RWPE2 (cell line): ENCODE results near the gene PARN.
"Not testable (repeated sequence)": the region's sequence is repeated elsewhere in the genome, so short reads cannot be mapped to it uniquely, and the experiment has no call there.

ENCODE experiments used
- ATAC-seq: fragments of 200-7000 bp; cut with Tn5 transposase; 3 replicates; pipeline ENCODE4 v1.9.1; 2021; ENCODE audit warnings: low read depth
- DNase-seq: peaks from one replicate; pipeline ENCODE4 v3.0.0-alpha.2; 2020; ENCODE audit warnings: low spot score
- H3K27ac ChIP-seq: fragments of 450-650 bp; 2 replicates; pipeline ENCODE4 v1.5.1; 2017; ENCODE audit warnings: mild to moderate bottlenecking; ENCODE audit not compliant: poor library complexity, severe bottlenecking
- H3K27me3 ChIP-seq: fragments of 250-450 bp; sonication (Bioruptor Pico); 2 replicates; pipeline ENCODE4 v1.5.1; 2021; ENCODE audit warnings: mild to moderate bottlenecking, moderate library complexity; ENCODE audit not compliant: insufficient read depth, poor library complexity, severe bottlenecking
- H3K36me3 ChIP-seq: fragments of 250-450 bp; sonication (Bioruptor Pico); 2 replicates; pipeline ENCODE4 v1.5.1; 2020; ENCODE audit warnings: low read depth, mild to moderate bottlenecking, moderate library complexity
- H3K4me1 ChIP-seq: fragments of 250-450 bp; sonication (Bioruptor Pico); 2 replicates; pipeline ENCODE4 v1.5.1; 2021; ENCODE audit warnings: mild to moderate bottlenecking, moderate library complexity; ENCODE audit not compliant: insufficient read depth, poor library complexity, severe bottlenecking
- H3K4me3 ChIP-seq: fragments of 250-450 bp; sonication (Bioruptor Pico); 2 replicates; pipeline ENCODE4 v1.5.1; 2021; ENCODE audit warnings: mild to moderate bottlenecking, moderate library complexity; ENCODE audit not compliant: severe bottlenecking
- H3K9me3 ChIP-seq: fragments of 250-450 bp; sonication (Bioruptor Pico); 2 replicates; pipeline ENCODE4 v1.5.1; 2021; ENCODE audit warnings: mild to moderate bottlenecking, moderate library complexity; ENCODE audit not compliant: severe bottlenecking
- CTCF ChIP-seq: fragments of 450-650 bp; IDR thresholded peaks from one replicate; pipeline ENCODE4 v1.5.1; 2017; ENCODE audit warnings: mild to moderate bottlenecking, moderate library complexity; ENCODE audit not compliant: poor library complexity, severe bottlenecking

PARN gene

GRCh38 chr16:14407786-14408399 is 222.2 kb downstream of the PARN start:
- ATAC-seq: no peak

GRCh38 chr16:14405611-14406537 is 224.2 kb downstream of the PARN start:
- H3K4me1 ChIP-seq: no peaks in the 10 kb centered on the region
- DNase-seq: no peak
- H3K9me3 ChIP-seq: no peaks in the 10 kb centered on the region
- no peaks in the 10 kb centered on the region for H3K27me3 ChIP-seq
- no peak for TF ChIP-seq CTCF
- H3K4me3 ChIP-seq: no peak overlapping the region
- H3K27ac ChIP-seq: no peak overlapping the region
- ATAC-seq: peak; percentile 21; the same call in 2 of the 3 replicates
- no peaks in the 10 kb centered on the region for H3K36me3 ChIP-seq

More at GRCh38 chr16:14407786-14408399, 222.2 kb downstream of the PARN start:
- no peak for TF ChIP-seq CTCF
- no peaks in the 10 kb centered on the region for H3K36me3 ChIP-seq
- no peaks in the 10 kb centered on the region for H3K4me1 ChIP-seq
- H3K27me3 ChIP-seq: no peaks in the 10 kb centered on the region
- DNase-seq: no peak
- no peak overlapping the region for H3K4me3 ChIP-seq
- no peak overlapping the region for H3K27ac ChIP-seq
- H3K9me3 ChIP-seq: no peaks in the 10 kb centered on the region

GRCh38 chr16:14403001-14403389 is 227.1 kb downstream of the PARN start:
- H3K4me1 ChIP-seq: peaks cover 21% of the 10 kb centered on the region
- not testable (repeated sequence) for H3K9me3 ChIP-seq, H3K4me3 ChIP-seq, H3K27me3 ChIP-seq, ATAC-seq, H3K27ac ChIP-seq, H3K36me3 ChIP-seq, DNase-seq

- not testable (repeated sequence) for DNase-seq, H3K36me3 ChIP-seq, H3K9me3 ChIP-seq, ATAC-seq, H3K4me3 ChIP-seq, H3K27ac ChIP-seq, H3K27me3 ChIP-seq
- peaks cover 22% of the 10 kb centered on the region for H3K4me1 ChIP-seq
Measured at GRCh38 chr16:14402114-14403000, 227.7 kb downstream of the PARN start.

GRCh38 chr16:14401711-14402061 is 228.4 kb downstream of the PARN start:
- not testable (repeated sequence) for H3K9me3 ChIP-seq, H3K36me3 ChIP-seq, ATAC-seq, H3K27me3 ChIP-seq, DNase-seq, H3K27ac ChIP-seq, H3K4me3 ChIP-seq
- peaks cover 22% of the 10 kb centered on the region for H3K4me1 ChIP-seq

GRCh38 chr16:14400978-14401710 is 228.9 kb downstream of the PARN start:
- peaks cover 22% of the 10 kb centered on the region for H3K4me1 ChIP-seq
- not testable (repeated sequence) for DNase-seq, H3K4me3 ChIP-seq, H3K9me3 ChIP-seq, ATAC-seq, H3K27me3 ChIP-seq, H3K36me3 ChIP-seq, H3K27ac ChIP-seq
